NT2/D1 (cell line): Measurements from ENCODE around the gene PDE4C.

Experiments
- SUZ12 ChIP-seq: IDR thresholded peaks from 2 replicates; pipeline ENCODE4 v1.6.1; 2011; ENCODE audit not compliant: insufficient read length, insufficient read depth; ENCODE audit errors: extremely low read depth
- YY1 ChIP-seq: IDR thresholded peaks from 2 replicates; pipeline ENCODE4 v1.6.1; 2011; ENCODE audit not compliant: insufficient read length, insufficient read depth

- no peak for TF ChIP-seq SUZ12
- no peak for TF ChIP-seq YY1
These were observed 2.2 kb downstream of the PDE4C start for GRCh38 chr19:18223860-18224524.
